DOHH2 (cell line): ENCODE results near the gene SLC22A1.
"Not testable (repeated sequence)": the region's sequence is repeated elsewhere in the genome, so short reads cannot be mapped to it uniquely, and the experiment has no call there.

Experiments
- CTCF ChIP-seq: fragments of 200-600 bp; sonication (generic); IDR thresholded peaks from one replicate; pipeline ENCODE4 v1.5.1; 2014; ENCODE audit warnings: antibody characterized with exemption, mild to moderate bottlenecking, low read depth, low read length; ENCODE audit not compliant: poor library complexity, severe bottlenecking
- EZH2phosphoT487 ChIP-seq: fragments of 200-600 bp; sonication (generic); IDR thresholded peaks from 2 replicates; pipeline ENCODE4 v1.6.1; 2017; ENCODE audit warnings: borderline replicate concordance, mild to moderate bottlenecking, antibody characterized with exemption, low read length, moderate library complexity, mixed read lengths

GRCh38 chr6:160134337-160134751 is 12.7 kb downstream of the SLC22A1 start:
- not testable (repeated sequence) for TF ChIP-seq CTCF, EZH2phosphoT487
